Measurements from ENCODE around the gene SORT1.

SORT1 gene

DNA sequence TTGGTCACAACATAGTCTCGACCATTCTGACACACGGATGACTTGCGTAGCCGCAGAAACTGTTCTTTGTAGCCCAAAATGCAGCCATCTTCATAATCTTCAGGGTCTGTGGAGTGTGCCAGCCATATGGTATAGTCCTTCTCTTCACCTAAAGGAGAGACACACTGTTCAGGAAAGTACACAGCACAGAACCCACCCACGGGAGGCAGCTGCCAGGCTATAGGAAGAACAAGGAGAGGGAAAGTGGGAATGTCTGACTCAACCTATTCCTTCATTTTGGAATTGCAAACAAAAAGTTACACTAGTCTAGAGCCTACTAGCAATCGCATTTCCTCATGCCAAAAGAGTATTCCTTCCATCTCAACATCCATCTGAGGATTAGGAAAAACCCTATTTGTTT lies 74.7 kb downstream of the SORT1 start:
- Histone ChIP-seq H3K36me3 (ENCODE audit: control insufficient read depth in 5 of 5, insufficient read depth in 5 of 5, low read length in 5 of 5) (peaks cover 38 to 83% (median 78%) of the 10 kb centered on the region in 5 donors), H3K4me3 (ENCODE audit: low read depth in 1 of 5, low read length in 5 of 5) (no peak overlapping the region), H3K9ac (ENCODE audit: low read length in 5 of 5) (no peak overlapping the region), H3K27ac (ENCODE audit: low read depth, low read length) (no peak overlapping the region), H3K4me1 (ENCODE audit: control insufficient read depth in 5 of 5, insufficient read depth in 5 of 5, low read length in 5 of 5) (no peaks in the 10 kb centered on the region), H3K27me3 (ENCODE audit: control insufficient read depth in 5 of 5, insufficient read depth in 4 of 5, low read length in 5 of 5) (no peaks in the 10 kb centered on the region), H3K9me3 (ENCODE audit: control insufficient read depth in 5 of 5, low read length in 5 of 5) (no peaks in the 10 kb centered on the region)

DNA sequence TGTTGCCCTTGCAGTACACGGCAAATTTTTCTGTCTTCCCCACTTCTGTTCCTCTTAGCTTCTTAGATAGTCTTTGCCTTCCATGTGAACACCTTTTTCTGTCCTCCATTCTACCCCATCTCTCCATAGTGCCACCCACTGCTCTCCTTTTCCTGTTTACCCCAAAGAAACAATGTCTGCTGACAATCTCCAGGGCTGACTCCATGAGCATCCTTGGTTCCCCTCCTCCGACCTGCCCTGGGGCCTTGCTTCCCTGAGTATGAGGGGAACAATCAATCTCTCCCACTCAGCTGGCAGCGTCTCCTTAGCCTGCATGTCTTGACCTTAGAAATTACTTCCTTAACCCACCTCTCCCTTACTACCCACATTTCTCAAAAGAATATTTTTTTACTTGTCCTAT lies 78.6 kb downstream of the SORT1 start:
- no peaks in the 10 kb centered on the region for H3K9me3 ChIP-seq (ENCODE audit: control insufficient read depth in 5 of 5, low read length in 5 of 5)
- H3K36me3 ChIP-seq (ENCODE audit: control insufficient read depth in 5 of 5, insufficient read depth in 5 of 5, low read length in 5 of 5), result peaks cover 37 to 97% (median 93%) of the 10 kb centered on the region in 5 donors
- no peak overlapping the region for H3K4me3 ChIP-seq (ENCODE audit: low read depth in 1 of 5, low read length in 5 of 5)
- peaks cover 0 to 8% (median 0%) of the 10 kb centered on the region in 5 donors for H3K4me1 ChIP-seq (ENCODE audit: control insufficient read depth in 5 of 5, insufficient read depth in 5 of 5, low read length in 5 of 5)
- H3K27me3 ChIP-seq (ENCODE audit: control insufficient read depth in 5 of 5, insufficient read depth in 4 of 5, low read length in 5 of 5), result no peaks in the 10 kb centered on the region
- no peak overlapping the region for H3K9ac ChIP-seq (ENCODE audit: low read length in 5 of 5)
- no peak overlapping the region for H3K27ac ChIP-seq (ENCODE audit: low read depth, low read length)

DNA sequence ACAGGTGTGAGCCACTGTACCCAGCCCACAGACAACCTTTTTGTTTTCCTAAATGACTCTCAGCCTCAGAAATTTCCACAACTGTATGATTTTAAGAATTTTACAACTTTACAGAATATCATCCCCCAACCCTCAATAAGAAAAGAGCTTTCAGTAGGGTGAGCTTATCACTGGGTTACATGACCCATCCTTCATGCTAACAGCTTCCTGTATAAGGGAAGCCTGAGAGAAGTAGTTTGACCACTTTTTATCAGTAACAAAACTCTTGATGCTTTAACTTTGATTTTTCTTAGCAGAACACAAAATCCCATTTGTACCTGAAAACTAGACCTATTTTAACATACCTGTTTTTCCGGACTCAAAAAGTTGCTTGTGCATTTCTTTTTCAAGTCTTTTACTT lies 81.2 kb downstream of the SORT1 start:
- Histone ChIP-seq H3K27ac (ENCODE audit: low read depth, low read length) (no peak overlapping the region), H3K4me3 (ENCODE audit: low read depth in 1 of 5, low read length in 5 of 5) (no peak overlapping the region), H3K4me1 (ENCODE audit: control insufficient read depth in 5 of 5, insufficient read depth in 5 of 5, low read length in 5 of 5) (peaks cover 0 to 20% (median 7%) of the 10 kb centered on the region in 5 donors), H3K9ac (ENCODE audit: low read length in 5 of 5) (no peak overlapping the region), H3K36me3 (ENCODE audit: control insufficient read depth in 5 of 5, insufficient read depth in 5 of 5, low read length in 5 of 5) (peaks cover 39 to 86% (median 86%) of the 10 kb centered on the region in 5 donors), H3K27me3 (ENCODE audit: control insufficient read depth in 5 of 5, insufficient read depth in 4 of 5, low read length in 5 of 5) (no peaks in the 10 kb centered on the region), H3K9me3 (ENCODE audit: control insufficient read depth in 5 of 5, low read length in 5 of 5) (no peaks in the 10 kb centered on the region)

GRCh38 chr1:109315288-109315687 lies 82.4 kb downstream of the SORT1 start:
- no peaks in the 10 kb centered on the region for H3K27me3 ChIP-seq (ENCODE audit: control insufficient read depth in 5 of 5, insufficient read depth in 4 of 5, low read length in 5 of 5)
- H3K4me1 ChIP-seq (ENCODE audit: control insufficient read depth in 5 of 5, insufficient read depth in 5 of 5, low read length in 5 of 5), result peaks cover 0 to 20% (median 7%) of the 10 kb centered on the region in 5 donors
- no peaks in the 10 kb centered on the region for H3K9me3 ChIP-seq (ENCODE audit: control insufficient read depth in 5 of 5, low read length in 5 of 5)
- H3K4me3 ChIP-seq (ENCODE audit: low read depth in 1 of 5, low read length in 5 of 5), result no peak overlapping the region
- peaks cover 33 to 86% (median 84%) of the 10 kb centered on the region in 5 donors for H3K36me3 ChIP-seq (ENCODE audit: control insufficient read depth in 5 of 5, insufficient read depth in 5 of 5, low read length in 5 of 5)
- H3K27ac ChIP-seq (ENCODE audit: low read depth, low read length), result no peak overlapping the region
- no peak overlapping the region for H3K9ac ChIP-seq (ENCODE audit: low read length in 5 of 5)

DNA sequence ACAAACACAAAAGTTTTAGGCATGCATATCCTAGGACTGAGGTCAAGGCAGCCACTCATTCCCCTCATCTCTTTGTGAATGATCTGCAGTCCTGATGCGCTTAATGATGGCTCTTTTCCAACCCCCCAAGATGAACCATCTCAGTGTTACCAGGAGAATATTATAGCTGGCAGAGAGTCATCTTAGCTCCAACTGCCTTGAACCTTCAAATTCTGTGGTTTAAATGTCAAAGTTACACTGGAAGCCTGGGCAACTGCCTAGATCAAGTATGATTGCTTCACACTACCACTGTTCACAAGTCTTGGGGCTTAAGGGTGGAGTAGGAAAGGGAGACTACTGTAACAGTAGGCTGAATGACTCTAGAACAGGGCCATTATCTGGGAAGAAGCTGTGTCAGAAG lies 82.9 kb downstream of the SORT1 start:
- Histone ChIP-seq H3K36me3 (ENCODE audit: control insufficient read depth in 5 of 5, insufficient read depth in 5 of 5, low read length in 5 of 5) (peaks cover 28 to 85% (median 81%) of the 10 kb centered on the region in 5 donors), H3K4me3 (ENCODE audit: low read depth in 1 of 5, low read length in 5 of 5) (no peak overlapping the region), H3K27me3 (ENCODE audit: control insufficient read depth in 5 of 5, insufficient read depth in 4 of 5, low read length in 5 of 5) (no peaks in the 10 kb centered on the region), H3K9me3 (ENCODE audit: control insufficient read depth in 5 of 5, low read length in 5 of 5) (no peaks in the 10 kb centered on the region), H3K27ac (ENCODE audit: low read depth, low read length) (no peak overlapping the region), H3K4me1 (ENCODE audit: control insufficient read depth in 5 of 5, insufficient read depth in 5 of 5, low read length in 5 of 5) (peaks cover 0 to 20% (median 7%) of the 10 kb centered on the region in 5 donors), H3K9ac (ENCODE audit: low read length in 5 of 5) (no peak overlapping the region)

GRCh38 chr1:109312978-109313775 lies 84.5 kb downstream of the SORT1 start:
- peak overlapping the region in 1 of 5 donors; percentile 27 for H3K9ac ChIP-seq (ENCODE audit: low read length in 5 of 5)
- no peaks in the 10 kb centered on the region for H3K9me3 ChIP-seq (ENCODE audit: control insufficient read depth in 5 of 5, low read length in 5 of 5)
- H3K27ac ChIP-seq (ENCODE audit: low read depth, low read length), result no peak overlapping the region
- H3K4me3 ChIP-seq (ENCODE audit: low read depth in 1 of 5, low read length in 5 of 5), result no peak overlapping the region
- peaks cover 0 to 20% (median 7%) of the 10 kb centered on the region in 5 donors for H3K4me1 ChIP-seq (ENCODE audit: control insufficient read depth in 5 of 5, insufficient read depth in 5 of 5, low read length in 5 of 5)
- peaks cover 31 to 76% (median 70%) of the 10 kb centered on the region in 5 donors for H3K36me3 ChIP-seq (ENCODE audit: control insufficient read depth in 5 of 5, insufficient read depth in 5 of 5, low read length in 5 of 5)
- H3K27me3 ChIP-seq (ENCODE audit: control insufficient read depth in 5 of 5, insufficient read depth in 4 of 5, low read length in 5 of 5), result no peaks in the 10 kb centered on the region

- Histone ChIP-seq H3K36me3 (ENCODE audit: control insufficient read depth in 5 of 5, insufficient read depth in 5 of 5, low read length in 5 of 5) (peaks cover 31 to 68% (median 60%) of the 10 kb centered on the region in 5 donors), H3K9me3 (ENCODE audit: control insufficient read depth in 5 of 5, low read length in 5 of 5) (no peaks in the 10 kb centered on the region), H3K4me3 (ENCODE audit: low read depth in 1 of 5, low read length in 5 of 5) (no peak overlapping the region), H3K9ac (ENCODE audit: low read length in 5 of 5) (no peak overlapping the region), H3K27ac (ENCODE audit: low read depth, low read length) (no peak overlapping the region), H3K4me1 (ENCODE audit: control insufficient read depth in 5 of 5, insufficient read depth in 5 of 5, low read length in 5 of 5) (peaks cover 0 to 20% (median 12%) of the 10 kb centered on the region in 5 donors), H3K27me3 (ENCODE audit: control insufficient read depth in 5 of 5, insufficient read depth in 4 of 5, low read length in 5 of 5) (no peaks in the 10 kb centered on the region)
Measured at GRCh38 chr1:109312246-109312645, 85.5 kb downstream of the SORT1 start.

DNA sequence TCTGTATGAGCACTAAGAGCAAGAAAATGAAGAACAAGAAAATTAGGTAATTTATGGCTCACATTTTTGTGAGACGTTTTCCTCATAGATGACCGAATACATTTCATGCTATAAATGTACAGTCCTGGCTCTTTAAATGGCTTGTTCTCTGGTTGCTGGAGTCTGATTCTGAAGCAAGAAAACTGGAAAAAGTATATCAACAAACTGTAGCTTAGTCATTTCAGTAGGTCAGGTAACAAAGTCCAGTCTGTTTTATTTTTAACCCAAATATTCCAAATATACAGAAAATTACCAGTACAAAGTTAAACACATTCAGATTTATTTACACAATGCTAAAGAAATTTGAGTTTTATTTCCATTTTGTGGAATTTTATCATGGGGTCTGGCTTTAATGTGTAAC lies 88.4 kb downstream of the SORT1 start:
- Histone ChIP-seq H3K4me1 (ENCODE audit: control insufficient read depth in 5 of 5, insufficient read depth in 5 of 5, low read length in 5 of 5) (peaks cover 0 to 22% (median 15%) of the 10 kb centered on the region in 5 donors), H3K27me3 (ENCODE audit: control insufficient read depth in 5 of 5, insufficient read depth in 4 of 5, low read length in 5 of 5) (no peaks in the 10 kb centered on the region), H3K27ac (ENCODE audit: low read depth, low read length) (no peak overlapping the region), H3K4me3 (ENCODE audit: low read depth in 1 of 5, low read length in 5 of 5) (no peak overlapping the region), H3K36me3 (ENCODE audit: control insufficient read depth in 5 of 5, insufficient read depth in 5 of 5, low read length in 5 of 5) (peaks cover 16 to 41% (median 35%) of the 10 kb centered on the region in 5 donors), H3K9ac (ENCODE audit: low read length in 5 of 5) (no peak overlapping the region), H3K9me3 (ENCODE audit: control insufficient read depth in 5 of 5, low read length in 5 of 5) (no peaks in the 10 kb centered on the region)

DNA sequence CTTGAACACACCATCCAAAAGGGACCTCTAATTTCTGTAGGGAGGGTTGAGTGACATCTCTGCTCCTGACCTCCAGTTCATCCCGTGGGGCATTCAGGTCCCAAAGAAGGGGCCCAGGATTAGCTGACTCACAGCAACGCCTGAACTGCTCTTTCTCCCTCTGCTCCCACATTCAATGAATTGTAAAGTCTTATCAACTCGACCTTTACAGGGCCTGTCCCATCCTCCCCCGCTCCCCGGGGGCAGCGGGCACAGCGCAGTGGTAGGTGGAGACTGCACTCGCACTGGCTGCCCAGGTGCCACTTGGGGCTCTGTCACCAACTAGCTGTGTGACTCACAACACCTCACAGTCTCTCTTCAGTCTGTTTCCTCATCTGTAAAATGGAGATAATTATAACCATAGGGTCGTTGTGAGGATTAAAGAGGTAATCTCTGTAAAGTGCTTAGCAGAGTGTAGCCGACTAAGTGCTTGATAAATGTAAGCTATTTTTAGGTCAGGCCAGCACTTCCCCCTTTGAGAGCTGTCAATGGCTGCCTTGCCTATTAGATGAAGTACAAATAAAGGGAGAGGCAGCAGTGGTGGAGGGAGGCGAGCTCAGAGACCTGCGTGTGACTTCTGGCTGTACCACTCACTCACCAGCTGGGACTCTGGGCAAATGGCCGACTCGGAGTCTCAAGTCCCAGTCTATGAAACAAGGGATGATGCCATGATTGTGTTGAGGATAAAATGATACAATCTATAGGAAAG lies 90.3 kb downstream of the SORT1 start:
- H3K36me3 ChIP-seq (ENCODE audit: control insufficient read depth in 5 of 5, insufficient read depth in 5 of 5, low read length in 5 of 5), result peaks cover 10 to 27% (median 24%) of the 10 kb centered on the region in 5 donors
- H3K4me1 ChIP-seq (ENCODE audit: control insufficient read depth in 5 of 5, insufficient read depth in 5 of 5, low read length in 5 of 5), result peaks cover 0 to 16% (median 4%) of the 10 kb centered on the region in 5 donors
- H3K9me3 ChIP-seq (ENCODE audit: control insufficient read depth in 5 of 5, low read length in 5 of 5), result no peaks in the 10 kb centered on the region
- no peak overlapping the region for H3K4me3 ChIP-seq (ENCODE audit: low read depth in 1 of 5, low read length in 5 of 5)
- H3K27me3 ChIP-seq (ENCODE audit: control insufficient read depth in 5 of 5, insufficient read depth in 4 of 5, low read length in 5 of 5), result no peaks in the 10 kb centered on the region
- no peak overlapping the region for H3K9ac ChIP-seq (ENCODE audit: low read length in 5 of 5)
- H3K27ac ChIP-seq (ENCODE audit: low read depth, low read length), result no peak overlapping the region

- H3K4me3 ChIP-seq (ENCODE audit: low read depth in 1 of 5, low read length in 5 of 5), result no peak within 1 kb of the TSS
- H3K4me1 ChIP-seq (ENCODE audit: control insufficient read depth in 5 of 5, insufficient read depth in 5 of 5, low read length in 5 of 5), result peaks cover 0 to 16% (median 7%) of the 10 kb centered on the region in 5 donors
- H3K27ac ChIP-seq (ENCODE audit: low read depth, low read length), result no peak within 1 kb of the TSS
- H3K9me3 ChIP-seq (ENCODE audit: control insufficient read depth in 5 of 5, low read length in 5 of 5), result no peaks in the 10 kb centered on the region
- H3K9ac ChIP-seq (ENCODE audit: low read length in 5 of 5), result no peak within 1 kb of the TSS
- peaks cover 7 to 25% (median 20%) of the 10 kb centered on the region in 5 donors for H3K36me3 ChIP-seq (ENCODE audit: control insufficient read depth in 5 of 5, insufficient read depth in 5 of 5, low read length in 5 of 5)
- H3K27me3 ChIP-seq (ENCODE audit: control insufficient read depth in 5 of 5, insufficient read depth in 4 of 5, low read length in 5 of 5), result no peaks in the 10 kb centered on the region
Measured at GRCh38 chr1:109306832-109307273, 90.9 kb downstream of the SORT1 start, which contains the start of gene MYBPHL. Gene MYBPHL, minus strand, starts transcription at chr1:109307011. Its CDS starts 20 bp downstream, at chr1:109306991.
